Measurements from ENCODE around the gene LCN12.

LCN12 gene

GRCh38 chr9:136994888-136995230, 42.8 kb downstream of the LCN12 start:
- H3K4me3 ChIP-seq (ENCODE audit: low read depth, low read length): no peak overlapping the region
- ChIA-PET CTCF (interaction anchor here (1.6 to 4.9 kb wide), 2 partner anchors 20 to 34 kb away, joined by 3 to 34 read pairs; no protein-coding TSS in a partner anchor), POLR2A (no interaction called here)
- DNase-seq (ENCODE audit: low read depth, low spot score): no peak
- TF ChIP-seq CTCF (IDR thresholded peaks at IDR 0.05; ENCODE audit: insufficient read depth, low read length, missing control alignments): no peak

GRCh38 chr9:136995362-136995761, 43.3 kb downstream of the LCN12 start:
- no peak for DNase-seq (ENCODE audit: low read depth, low spot score)
- POLR2A ChIA-PET: no interaction called here
- no peak for TF ChIP-seq CTCF (IDR thresholded peaks at IDR 0.05; ENCODE audit: insufficient read depth, low read length, missing control alignments)
- CTCF ChIA-PET: interaction anchor here (0.6 to 4.9 kb wide), 5 partner anchors 26 to 50 kb away, joined by 3 to 34 read pairs (median 6); partner anchors contain the start of genes ABCA2 and C8G
- H3K4me3 ChIP-seq (ENCODE audit: low read depth, low read length): no peak overlapping the region

DNA sequence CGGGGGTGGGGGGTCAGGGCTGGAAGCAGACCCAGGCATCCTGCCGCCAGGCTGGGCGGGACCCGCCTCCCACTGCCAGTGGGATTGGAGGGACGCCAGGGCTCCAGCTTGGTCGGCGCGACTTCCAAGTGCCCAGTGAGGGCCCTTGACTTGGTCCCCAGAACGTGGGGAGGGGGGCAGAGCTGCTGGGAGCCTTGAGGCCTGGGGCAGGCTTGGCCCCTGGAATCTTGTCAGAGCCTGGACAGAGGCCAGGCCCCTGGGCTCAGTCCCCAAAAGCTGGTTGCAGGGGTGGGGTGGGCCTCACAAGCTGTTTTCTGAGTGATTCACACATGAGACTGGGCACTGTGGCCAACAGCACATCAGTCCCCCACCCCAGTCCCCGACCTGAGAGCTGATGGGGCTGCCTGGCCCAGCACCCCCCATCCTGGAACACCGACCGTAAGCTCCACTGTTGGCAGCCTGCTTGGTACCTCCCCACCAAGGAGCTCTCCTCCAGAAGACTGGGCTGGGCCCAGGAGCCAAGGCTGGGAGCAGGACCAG, 43.8 kb downstream of the LCN12 start:
- no peak for DNase-seq (ENCODE audit: low read depth, low spot score)
- peak overlapping the region; percentile 38 for H3K4me3 ChIP-seq (ENCODE audit: low read depth, low read length)
- TF ChIP-seq CTCF (IDR thresholded peaks at IDR 0.05; ENCODE audit: insufficient read depth, low read length, missing control alignments): no peak
- ChIA-PET POLR2A (interaction anchor here (0.8 to 1.6 kb wide), 3 partner anchors 31 to 148 kb away, joined by 3 read pairs; no protein-coding TSS in a partner anchor), CTCF (interaction anchor here (0.6 to 2.5 kb wide), 5 partner anchors 26 to 54 kb away, joined by 3 to 17 read pairs (median 3); partner anchors contain the start of genes ABCA2 and C8G)

DNA sequence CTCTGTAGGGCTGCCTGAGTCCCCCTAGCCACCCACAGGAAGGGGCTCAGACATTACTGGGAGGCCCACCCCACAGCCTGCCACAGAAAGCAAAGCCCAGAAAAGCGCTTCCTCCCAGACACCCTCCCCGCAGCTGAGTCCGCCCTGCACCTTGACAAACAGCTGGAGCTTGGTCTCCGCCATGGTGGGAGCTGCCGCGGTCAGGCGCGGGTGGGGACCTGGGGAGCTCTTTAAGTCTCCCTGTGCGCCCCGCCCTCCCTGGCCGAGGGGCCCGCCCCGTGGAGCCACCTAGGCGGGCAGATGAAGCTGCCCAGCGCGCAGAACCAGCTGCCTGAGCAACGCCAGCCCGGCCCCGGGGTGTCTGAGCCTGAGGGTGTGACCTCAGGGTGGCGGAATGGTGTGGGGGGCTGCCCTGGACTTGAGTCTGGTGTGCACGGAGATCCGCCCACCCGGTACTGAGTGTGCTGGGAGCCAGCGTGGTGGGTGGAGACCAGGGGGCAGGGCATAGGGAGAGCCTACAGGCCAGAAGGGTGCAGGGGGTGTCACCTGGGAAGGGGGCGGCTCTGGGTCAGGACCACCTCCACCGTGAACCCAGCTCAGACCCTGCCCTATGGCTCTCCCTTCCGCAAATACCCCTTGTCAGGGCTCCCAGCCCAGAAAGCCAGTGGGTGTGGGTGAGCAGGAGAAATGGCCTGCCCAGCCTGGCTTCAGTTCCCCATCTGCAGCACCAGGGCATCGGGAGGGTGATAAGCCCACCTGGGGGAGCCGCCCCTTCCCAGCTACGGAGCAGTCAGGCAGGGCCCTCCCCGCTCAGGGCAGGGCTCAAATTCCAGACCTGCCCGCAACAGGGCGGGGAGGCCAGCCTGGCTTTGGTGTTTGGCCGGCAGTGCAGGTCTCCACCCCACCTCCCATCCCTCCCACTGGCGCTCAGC, 44.6 kb downstream of the LCN12 start, which contains the start of gene CLIC3:
Gene CLIC3, minus strand, starts transcription at position 208 of the 932 bp plus-strand sequence. Its CDS starts 25 bp downstream, at position 183.
- POLR2A ChIA-PET: interaction anchor here (0.8 to 1.6 kb wide), 3 partner anchors 30 to 148 kb away, joined by 3 read pairs; no protein-coding TSS in a partner anchor
- TF ChIP-seq CTCF (IDR thresholded peaks at IDR 0.05; ENCODE audit: insufficient read depth, low read length, missing control alignments): no peak
- no peak for DNase-seq (ENCODE audit: low read depth, low spot score)
- peak within 1 kb of the TSS; percentile 38 for H3K4me3 ChIP-seq (ENCODE audit: low read depth, low read length)
- CTCF ChIA-PET: interaction anchor here (0.6 to 2.5 kb wide), 4 partner anchors 33 to 53 kb away, joined by 3 to 17 read pairs (median 6); partner anchors contain the start of gene ABCA2

DNA sequence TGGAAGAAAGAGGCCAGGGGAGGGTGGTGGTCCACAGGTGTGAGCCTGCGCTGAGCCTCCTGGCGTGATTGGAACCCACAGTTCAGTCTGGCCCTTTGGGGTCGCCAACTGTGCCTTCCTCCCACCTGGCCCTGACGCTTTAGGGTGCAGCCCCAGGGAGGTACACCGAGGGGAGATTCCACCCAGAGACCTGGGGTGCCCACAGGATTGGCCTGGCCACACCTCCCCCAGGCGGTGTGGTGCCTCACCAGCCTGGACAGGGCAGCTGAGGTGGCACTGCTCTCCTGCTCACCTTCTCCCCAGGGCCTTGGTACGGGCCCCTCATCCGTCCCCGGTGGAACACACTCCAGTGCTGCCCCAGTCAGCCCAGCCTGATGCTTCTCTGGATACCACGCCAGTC, 45.3 kb downstream of the LCN12 start:
- ChIA-PET CTCF (interaction anchor here (1.8 to 2.5 kb wide), 2 partner anchors 32 to 38 kb away, joined by 5 to 17 read pairs; partner anchors contain the start of gene ABCA2), POLR2A (interaction anchor here (1.6 kb wide), 1 partner anchor 149 kb away, joined by 3 read pairs; no protein-coding TSS in a partner anchor)
- no peak for TF ChIP-seq CTCF (IDR thresholded peaks at IDR 0.05; ENCODE audit: insufficient read depth, low read length, missing control alignments)
- H3K4me3 ChIP-seq (ENCODE audit: low read depth, low read length): no peak overlapping the region
- DNase-seq (ENCODE audit: low read depth, low spot score): no peak

All from AG04449 (cell line).